Left renal cortex interstitium (tissue), 4 donors: ENCODE results near the gene SLC16A3. TPM values are rescaled to one million over a fixed set of nuclear protein-coding genes. Genes with fewer than 3 reads are reported as not detected.
"Not testable (repeated sequence)": the region's sequence is repeated elsewhere in the genome, so short reads cannot be mapped to it uniquely, and the experiment has no call there.

Source experiments
- DNase-seq, 4 donors: peaks; one replicate each; pipeline ENCODE4 v3.0.0-alpha.2; 2013; ENCODE audit warnings: low read depth in 4 of 4, low spot score in 2 of 4, missing footprints in 1 of 4
- polyA plus RNA-seq, 4 donors: library from polyadenylated mRNA; unstranded; fragments of 120-200 nt; gene quantifications; one replicate each; pipeline ENCODE4 v1.2.1, GENCODE V29; 2013; ENCODE audit not compliant: insufficient read length in 4 of 4

The SLC16A3 gene
- polyA plus RNA-seq, 4 donors = 8.4 to 18.8 (median 11.5) TPM

DNA sequence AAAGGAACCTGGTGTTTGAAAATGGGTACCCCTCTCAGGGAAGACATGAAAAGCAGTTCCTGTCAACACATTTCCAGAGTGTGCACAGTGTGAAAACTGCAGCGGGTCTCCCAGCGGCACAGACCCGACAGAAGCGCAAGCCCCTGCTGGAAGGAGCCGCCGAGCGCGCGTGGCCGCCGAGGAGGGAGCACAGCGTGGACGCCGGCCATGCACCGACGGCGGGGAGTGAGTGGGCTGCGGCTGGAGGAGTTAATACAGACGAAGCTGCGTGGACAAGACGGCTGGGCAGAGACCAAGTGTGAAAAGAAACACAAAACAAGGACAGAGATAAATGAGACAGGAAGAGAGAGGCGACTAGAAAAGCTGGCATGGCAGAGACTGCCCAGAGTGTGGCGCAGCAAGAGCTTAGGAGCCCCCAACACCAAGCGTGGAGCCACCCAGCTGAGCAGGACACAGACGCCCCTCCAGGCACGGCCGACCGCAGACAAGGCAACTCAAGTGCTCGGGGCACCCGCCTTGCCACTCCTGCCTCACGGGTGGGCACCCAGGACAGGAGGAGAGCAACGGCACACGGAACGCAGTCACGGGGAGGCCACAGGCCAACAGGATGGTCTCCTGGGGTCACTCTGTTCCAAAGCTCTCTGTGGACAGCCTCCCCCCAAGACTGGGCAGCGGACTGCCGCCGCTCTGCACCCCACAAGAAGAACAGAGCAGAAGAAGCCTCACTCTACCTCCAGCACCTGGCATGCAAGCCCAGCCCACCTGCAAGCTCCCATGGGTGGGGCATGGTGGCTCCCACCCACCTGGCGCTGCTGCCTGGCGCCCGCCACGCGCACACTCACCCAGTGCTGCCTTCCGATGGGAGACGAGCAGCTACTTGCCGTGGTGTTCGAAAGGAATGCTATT lies 16.5 kb downstream of the SLC16A3 start:
- no peak for DNase-seq

DNA sequence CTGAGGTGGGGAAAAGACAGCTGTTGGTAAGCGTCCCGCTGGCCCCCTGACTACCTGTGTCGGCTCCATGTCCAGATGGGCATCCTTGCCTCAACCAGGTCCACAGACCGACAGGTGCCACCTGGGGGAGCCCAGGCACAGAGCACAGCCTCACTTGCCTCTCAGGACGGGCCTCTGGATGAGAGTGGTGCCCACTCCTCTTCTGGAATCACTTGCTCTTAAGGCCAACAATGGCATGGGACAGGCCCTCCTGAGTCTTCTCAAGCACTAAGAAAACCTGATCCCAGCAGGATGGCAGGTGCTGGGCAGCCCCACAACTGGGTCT lies 17.2 kb downstream of the SLC16A3 start:
- DNase-seq = no peak

DNA sequence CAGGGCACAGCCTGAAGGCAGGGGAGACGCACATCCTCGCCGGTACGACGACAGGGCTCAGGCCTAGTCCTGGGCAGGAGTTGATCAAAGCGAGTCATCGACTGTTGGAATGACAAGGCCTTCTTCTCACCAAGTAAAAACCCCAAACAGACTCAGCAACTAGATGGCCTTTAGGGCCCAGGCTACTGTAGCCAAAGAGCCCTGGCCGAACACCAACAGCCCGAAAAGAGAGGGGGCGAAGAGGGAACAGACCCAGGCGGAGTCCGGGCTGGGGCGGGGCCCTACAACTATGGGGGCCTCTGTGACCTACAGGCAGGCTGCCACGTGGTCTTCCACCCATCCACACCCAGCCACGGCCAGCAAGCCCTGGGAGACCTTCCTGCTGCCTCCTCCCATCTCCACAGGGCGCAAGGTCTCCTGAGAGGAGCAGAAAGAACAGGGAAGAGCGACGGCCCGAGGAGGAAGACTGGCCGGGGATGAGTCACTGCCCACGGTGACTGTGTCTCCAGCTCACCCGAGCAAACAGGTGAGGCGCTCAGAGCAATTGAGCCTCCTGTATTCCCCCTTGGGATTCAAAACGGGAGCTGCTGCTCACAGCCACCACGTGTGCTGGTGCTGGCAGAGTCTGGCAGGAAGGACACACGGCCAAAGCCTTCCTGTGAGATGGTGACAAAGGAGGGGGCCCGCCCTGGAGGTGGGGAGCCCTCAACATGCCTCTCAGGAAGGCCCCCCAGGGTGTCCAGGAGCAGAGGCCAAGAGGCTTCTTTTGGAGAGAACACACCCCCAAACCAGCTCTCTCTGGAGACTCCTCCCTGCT lies 17.7 kb downstream of the SLC16A3 start:
- no peak for DNase-seq

- no peak for DNase-seq
Observed at GRCh38 chr17:82247182-82247823, 18.5 kb downstream of the SLC16A3 start.

GRCh38 chr17:82247856-82248671 lies 19.2 kb downstream of the SLC16A3 start:
- no peak for DNase-seq

- no peak for DNase-seq
Observed at GRCh38 chr17:82248815-82249674, 20.2 kb downstream of the SLC16A3 start.

DNA sequence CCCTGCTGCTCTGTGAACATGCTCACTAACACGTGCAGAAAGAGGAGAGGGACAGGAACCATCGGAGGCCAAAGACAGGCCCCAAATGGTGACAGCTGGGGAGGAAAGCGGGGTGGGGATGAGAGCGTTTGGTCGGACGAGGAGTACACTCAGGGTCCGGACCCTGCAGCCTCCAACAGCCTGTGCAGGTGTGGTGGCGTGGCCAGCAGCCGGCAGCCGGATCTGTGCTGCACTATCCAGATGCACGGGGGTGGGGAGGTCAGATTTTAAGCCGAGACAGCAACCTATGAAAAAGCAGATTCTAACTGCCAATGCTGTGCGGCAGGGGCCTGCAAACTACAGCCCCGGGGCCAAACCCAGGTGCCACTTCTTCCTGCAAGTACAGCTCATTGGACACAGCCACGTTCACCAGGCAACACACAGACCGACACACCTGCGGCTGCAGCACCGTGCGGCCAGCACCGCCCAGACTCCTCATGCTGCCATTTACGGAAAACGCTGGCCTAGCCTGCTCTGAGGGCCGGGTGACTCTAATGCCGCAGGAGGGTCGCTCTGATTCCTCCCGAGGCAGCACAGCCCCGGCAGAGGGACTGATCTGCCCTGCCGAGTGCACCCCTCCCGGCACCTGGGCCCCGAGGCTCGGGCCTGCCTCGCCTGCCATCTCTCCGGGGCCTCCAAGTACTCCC lies 21.2 kb downstream of the SLC16A3 start:
- no peak for DNase-seq

DNA sequence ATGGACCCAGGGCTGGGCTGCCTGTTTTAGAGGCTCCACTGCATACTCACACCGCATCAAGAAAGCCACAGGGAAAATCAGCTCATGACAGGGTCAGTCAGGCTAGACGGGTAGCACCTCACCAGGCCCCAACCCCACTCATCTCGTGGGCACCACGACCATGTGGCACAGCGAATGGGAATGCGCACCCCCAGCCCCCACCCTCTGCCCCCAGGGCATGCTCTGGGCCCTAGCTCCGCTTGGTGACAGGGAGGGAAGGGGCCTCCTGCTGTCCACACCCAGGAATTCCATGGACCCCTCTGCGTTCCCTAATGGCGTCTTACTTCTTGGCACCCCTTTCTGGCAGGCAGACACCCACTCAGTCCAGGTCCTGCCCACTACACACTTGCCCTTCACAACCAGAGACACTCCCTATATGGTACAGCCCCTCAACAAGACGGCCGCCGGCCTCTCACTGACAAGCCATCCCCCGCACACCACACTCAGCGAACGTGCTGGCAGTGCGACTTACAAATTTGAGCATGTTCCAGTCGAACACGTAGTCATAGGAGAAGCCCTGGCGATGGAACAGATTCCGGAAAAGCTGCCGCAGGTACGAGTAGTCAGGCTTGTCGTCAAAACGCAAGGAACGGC lies 22.1 kb downstream of the SLC16A3 start:
- DNase-seq = no peak

GRCh38 chr17:82252511-82253178 lies 23.8 kb downstream of the SLC16A3 start:
- no peak for DNase-seq

GRCh38 chr17:82253179-82253544 lies 24.3 kb downstream of the SLC16A3 start:
- DNase-seq = no peak

DNA sequence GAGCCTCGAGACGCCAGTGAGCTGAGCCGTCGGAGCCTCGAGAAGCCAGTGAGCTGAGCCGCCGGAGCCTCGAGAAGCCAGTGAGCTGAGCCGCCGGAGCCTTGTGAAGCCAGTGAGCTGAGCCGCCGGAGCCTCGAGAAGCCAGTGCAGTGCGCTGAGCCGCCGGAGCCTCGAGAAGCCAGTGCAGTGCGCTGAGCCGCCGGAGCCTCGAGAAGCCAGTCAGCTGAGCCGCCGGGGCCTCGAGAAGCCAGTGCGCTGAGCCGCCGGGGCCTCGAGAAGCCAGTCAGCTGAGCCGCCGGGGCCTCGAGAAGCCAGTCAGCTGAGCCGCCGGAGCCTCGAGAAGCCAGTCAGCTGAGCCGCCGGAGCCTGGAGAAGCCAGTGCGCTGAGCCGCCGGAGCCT lies 25.3 kb downstream of the SLC16A3 start:
- not testable (repeated sequence) for DNase-seq

DNA sequence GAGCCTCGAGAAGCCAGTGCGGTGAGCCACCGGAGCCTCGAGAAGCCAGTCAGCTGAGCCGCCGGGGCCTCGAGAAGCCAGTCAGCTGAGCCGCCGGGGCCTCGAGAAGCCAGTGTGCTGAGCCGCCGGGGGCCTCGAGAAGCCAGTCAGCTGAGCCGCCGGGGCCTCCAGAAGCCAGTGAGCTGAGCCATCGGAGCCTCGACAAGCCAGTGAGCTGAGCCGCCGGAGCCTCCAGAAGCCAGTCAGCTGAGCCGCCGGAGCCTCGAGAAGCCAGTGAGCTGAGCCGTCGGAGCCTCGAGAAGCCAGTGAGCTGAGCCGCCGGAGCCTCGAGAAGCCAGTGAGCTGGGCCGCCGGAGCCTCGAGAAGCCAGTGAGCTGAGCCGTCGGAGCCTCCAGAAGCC lies 25.9 kb downstream of the SLC16A3 start:
- not testable (repeated sequence) for DNase-seq

DNA sequence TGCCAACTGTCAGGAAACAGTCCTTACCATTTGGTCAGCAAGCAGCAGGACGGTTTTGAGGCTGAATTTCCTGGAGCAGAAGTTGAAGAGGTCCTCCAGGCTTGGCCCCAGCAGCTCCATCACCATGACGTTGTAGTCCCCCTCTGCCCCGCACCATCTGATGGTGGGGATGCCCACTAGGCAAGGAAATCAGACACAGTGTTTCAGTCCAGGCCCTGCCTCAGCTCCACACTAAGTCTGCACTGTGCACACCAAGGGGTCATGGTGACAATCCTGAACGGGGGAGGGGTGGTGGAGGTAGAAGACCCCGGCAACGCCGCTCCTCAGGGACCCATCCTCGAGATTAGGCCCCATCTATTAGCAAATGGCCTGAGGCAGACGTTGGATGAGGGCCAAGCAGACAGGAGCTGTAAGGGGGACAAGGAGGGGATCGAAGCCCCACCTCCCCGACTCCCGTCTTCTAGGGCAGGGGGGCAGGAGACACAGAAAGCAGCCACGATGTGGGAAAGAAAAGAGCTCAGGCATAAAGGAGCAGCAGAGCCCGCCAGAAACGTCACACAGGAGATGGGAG lies 26.6 kb downstream of the SLC16A3 start:
- DNase-seq = no peak

DNA sequence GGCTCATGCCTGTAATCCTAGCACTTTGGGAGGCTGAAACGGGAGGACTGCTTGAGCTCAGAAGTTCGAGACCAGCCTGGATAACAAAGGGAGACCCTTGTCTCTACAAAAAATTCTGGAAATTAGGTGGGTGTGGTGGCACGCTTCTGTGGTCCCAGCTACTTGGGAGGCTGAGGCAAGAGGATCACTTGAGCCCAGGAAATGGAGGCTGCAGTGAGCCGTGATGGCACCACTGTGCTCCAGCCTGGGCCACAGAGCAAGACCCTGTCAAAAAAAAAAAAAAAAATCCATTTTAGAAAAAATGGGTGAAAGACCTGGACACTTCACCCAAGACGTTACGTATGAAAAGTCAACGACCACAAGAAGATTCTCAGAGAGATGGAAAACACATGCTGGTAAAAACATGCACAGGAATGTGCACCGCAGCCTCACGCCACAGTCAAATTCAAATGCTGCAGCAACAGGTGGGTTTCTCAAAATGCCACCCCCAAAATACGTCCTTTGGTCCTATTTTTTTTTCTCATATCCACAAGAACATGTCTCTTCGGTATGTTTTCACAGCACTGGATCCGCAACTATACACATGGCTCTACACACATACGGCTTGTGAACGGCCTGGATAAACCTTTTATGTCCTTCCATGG lies 27.5 kb downstream of the SLC16A3 start:
- DNase-seq = no peak

- DNase-seq = no peak
Observed at GRCh38 chr17:82257473-82257872, 28.6 kb downstream of the SLC16A3 start.

DNA sequence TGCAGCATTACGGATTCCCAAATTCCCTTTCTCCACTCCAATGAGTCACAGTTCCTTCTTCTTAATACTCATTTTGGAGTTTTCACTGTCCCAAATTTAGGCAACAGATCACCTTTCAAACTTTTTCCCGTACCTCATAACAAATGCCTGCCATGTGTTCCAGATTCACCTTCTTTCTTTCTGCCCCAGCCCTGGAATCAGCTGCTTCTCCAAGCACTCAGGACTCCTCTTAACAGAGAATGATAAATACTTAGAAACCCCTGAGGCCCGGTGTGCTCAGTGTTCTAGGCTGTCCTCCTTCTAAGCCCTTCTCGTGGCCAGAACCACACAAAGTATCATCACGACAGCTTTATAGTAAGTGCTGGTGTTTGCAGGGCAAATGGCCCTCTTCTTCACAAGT lies 29.7 kb downstream of the SLC16A3 start:
- no peak for DNase-seq
